IMR-90 (cell line): ENCODE data around the gene UMOD. TPM values are rescaled to one million over a fixed set of nuclear protein-coding genes. Genes with fewer than 3 reads are reported as not detected.

ENCODE experiments used
- ATAC-seq: fragments of 200-7000 bp; cut with Tn5 transposase; 2 replicates; pipeline ENCODE4 v1.9.1; 2020; ENCODE audit warnings: low read depth, mild to moderate bottlenecking, moderate library complexity
- BruUV-seq: library from RNA; stranded (reverse); fragments of 400-500 nt; replicated peaks from 2 replicates; lab custom pipeline; 2021; lab: Mats Ljungman, UMichigan
- CTCF ChIA-PET: fragments of 300-600 bp; formaldehyde crosslinking; extraction: SDS; loops from one replicate; lab custom pipeline; 2021; ENCODE audit warnings: antibody characterized with exemption; lab: Yijun Ruan, JAX
- POLR2A ChIA-PET: fragments of 300-600 bp; sonication (Branson Sonifier 250); formaldehyde crosslinking; loops from one replicate; lab custom pipeline; 2022; ENCODE audit warnings: antibody characterized with exemption; ENCODE audit not compliant: unreplicated experiment; lab: Charles Lee
- DNase-seq: peaks from one replicate; pipeline ENCODE4 v3.0.0; 2013
- H2AFZ ChIP-seq: replicated peaks from 2 replicates; pipeline ENCODE3; 2013; ENCODE audit warnings: low read length, mild to moderate bottlenecking; ENCODE audit not compliant: poor library complexity
- H2AK5ac ChIP-seq: 2 replicates; pipeline ENCODE4 v1.6.1; 2013; ENCODE audit warnings: low read depth, low read length, inconsistent platforms
- H2AK9ac ChIP-seq: replicated peaks from 2 replicates; pipeline ENCODE3; 2013; ENCODE audit warnings: mild to moderate bottlenecking, low read depth, low read length, moderate library complexity; ENCODE audit not compliant: poor library complexity
- H2BK120ac ChIP-seq: 2 replicates; pipeline ENCODE4 v1.6.1; 2013; ENCODE audit warnings: low read depth, low read length, inconsistent platforms
- H2BK15ac ChIP-seq: 3 replicates; pipeline ENCODE4 v1.6.1; 2013; ENCODE audit warnings: low read depth, low read length, inconsistent platforms
- H2BK20ac ChIP-seq: 2 replicates; pipeline ENCODE4 v1.6.1; 2013; ENCODE audit warnings: low read depth, mild to moderate bottlenecking, inconsistent platforms, low read length, moderate library complexity
- H2BK5ac ChIP-seq: 2 replicates; pipeline ENCODE4 v1.6.1; 2013; ENCODE audit warnings: mild to moderate bottlenecking, low read depth, low read length, inconsistent platforms; ENCODE audit not compliant: poor library complexity, severe bottlenecking
- H3K14ac ChIP-seq: replicated peaks from 2 replicates; pipeline ENCODE4 v1.6.1; 2013; ENCODE audit warnings: low read depth, low read length, inconsistent platforms
- H3K18ac ChIP-seq: 2 replicates; pipeline ENCODE4 v1.6.1; 2013; ENCODE audit warnings: low read depth, low read length, control low read depth
- H3K23ac ChIP-seq: 2 replicates; pipeline ENCODE4 v1.6.1; 2013; ENCODE audit warnings: low read depth, low read length, inconsistent platforms
- H3K27ac ChIP-seq: 2 replicates; pipeline ENCODE4 v1.5.1; 2013; ENCODE audit warnings: mild to moderate bottlenecking, control low read depth, low read length; ENCODE audit not compliant: insufficient read depth
- H3K27me3 ChIP-seq: 2 replicates; pipeline ENCODE4 v1.6.1; 2013; ENCODE audit warnings: low read length; ENCODE audit not compliant: control insufficient read depth, insufficient read depth
- H3K36me3 ChIP-seq: 2 replicates; pipeline ENCODE4 v1.6.1; 2013; ENCODE audit warnings: low read length, mixed read lengths; ENCODE audit not compliant: control insufficient read depth, insufficient read depth
- H3K4ac ChIP-seq: 2 replicates; pipeline ENCODE4 v1.6.1; 2013; ENCODE audit warnings: low read depth, low read length, inconsistent platforms
- H3K4me1 ChIP-seq: 2 replicates; pipeline ENCODE4 v1.6.1; 2013; ENCODE audit warnings: low read length, mixed read lengths; ENCODE audit not compliant: control insufficient read depth, insufficient read depth
- H3K4me2 ChIP-seq: 2 replicates; pipeline ENCODE4 v1.6.1; 2013; ENCODE audit warnings: low read depth, mild to moderate bottlenecking, control low read depth, low read length, moderate library complexity
- H3K4me3 ChIP-seq: 2 replicates; pipeline ENCODE4 v1.5.1; 2013; ENCODE audit warnings: low read depth, mild to moderate bottlenecking, control low read depth, low read length, moderate library complexity; ENCODE audit not compliant: insufficient read depth
- H3K56ac ChIP-seq: 2 replicates; pipeline ENCODE4 v1.6.1; 2013; ENCODE audit warnings: low read length, inconsistent platforms; ENCODE audit not compliant: insufficient read depth; ENCODE audit errors: extremely low read depth
- H3K79me1 ChIP-seq, 2 experiments: 2 replicates each; pipeline ENCODE4 v1.6.1; 2013; ENCODE audit warnings: low read length in 2 of 2, inconsistent platforms in 1 of 2, low read depth in 1 of 2
- H3K9ac ChIP-seq: 2 replicates; pipeline ENCODE4 v1.6.1; 2013; ENCODE audit warnings: low read depth, low read length, control low read depth
- H3K9me1 ChIP-seq: 2 replicates; pipeline ENCODE4 v1.6.1; 2013; ENCODE audit warnings: low read length, inconsistent platforms; ENCODE audit not compliant: insufficient read depth
- H3K9me3 ChIP-seq: 2 replicates; pipeline ENCODE4 v1.6.1; 2013; ENCODE audit warnings: low read length; ENCODE audit not compliant: control insufficient read depth, insufficient read depth
- H4K20me1 ChIP-seq: 2 replicates; pipeline ENCODE4 v1.6.1; 2013; ENCODE audit warnings: low read length, inconsistent platforms; ENCODE audit not compliant: insufficient read depth
- H4K5ac ChIP-seq: 2 replicates; pipeline ENCODE4 v1.6.1; 2013; ENCODE audit warnings: mild to moderate bottlenecking, low read depth, low read length, control low read depth
- H4K8ac ChIP-seq, 2 experiments: 2 replicates each; pipeline ENCODE4 v1.6.1; 2013; ENCODE audit warnings: low read depth in 2 of 2, low read length in 2 of 2, control low read depth in 1 of 2, inconsistent platforms in 1 of 2
- H4K91ac ChIP-seq: 2 replicates; pipeline ENCODE4 v1.6.1; 2013; ENCODE audit warnings: low read depth, low read length, inconsistent platforms; ENCODE audit not compliant: insufficient read depth
- BHLHE40 ChIP-seq: fragments of 150-350 bp; IDR thresholded peaks from 2 replicates; pipeline ENCODE4 v1.6.1; 2016; ENCODE audit warnings: mild to moderate bottlenecking, low read depth, low read length
- CEBPB ChIP-seq: IDR thresholded peaks from 2 replicates; pipeline ENCODE4 v1.6.1; 2012; ENCODE audit warnings: low read depth, low read length, improper control_type of control experiment
- CHD1 ChIP-seq: IDR thresholded peaks from 2 replicates; pipeline ENCODE4 v1.6.1; 2012; ENCODE audit warnings: low read depth, low read length, improper control_type of control experiment
- FOS ChIP-seq: fragments of 150-350 bp; IDR thresholded peaks from 2 replicates; pipeline ENCODE4 v1.6.1; 2016; ENCODE audit warnings: low read depth, low read length
- MAFK ChIP-seq: IDR thresholded peaks from 2 replicates; pipeline ENCODE4 v1.6.1; 2012; ENCODE audit warnings: low read depth, low read length, improper control_type of control experiment
- MXI1 ChIP-seq: IDR thresholded peaks from 2 replicates; pipeline ENCODE4 v1.6.1; 2012; ENCODE audit warnings: low read depth, mild to moderate bottlenecking, low read length, moderate library complexity, borderline replicate concordance
- NFE2L2 ChIP-seq: fragments of 150-350 bp; IDR thresholded peaks from 2 replicates; pipeline ENCODE4 v1.6.1; 2016; ENCODE audit warnings: low read depth, mild to moderate bottlenecking, low read length
- POLR2A ChIP-seq: IDR thresholded peaks from 2 replicates; pipeline ENCODE4 v1.6.1; 2012; ENCODE audit warnings: mild to moderate bottlenecking, low read depth, low read length
- RAD21 ChIP-seq: IDR thresholded peaks from 2 replicates; pipeline ENCODE4 v1.6.1; 2012; ENCODE audit warnings: low read length, improper control_type of control experiment
- RCOR1 ChIP-seq: IDR thresholded peaks from 2 replicates; pipeline ENCODE4 v1.6.1; 2012; ENCODE audit warnings: mild to moderate bottlenecking, low read length, improper control_type of control experiment; ENCODE audit not compliant: insufficient replicate concordance
- RFX5 ChIP-seq: IDR thresholded peaks from 2 replicates; pipeline ENCODE4 v1.8.0; 2012; ENCODE audit warnings: low read depth, mild to moderate bottlenecking, low read length, moderate library complexity
- SMC3 ChIP-seq: fragments of 150-350 bp; IDR thresholded peaks from 2 replicates; pipeline ENCODE4 v1.6.1; 2016; ENCODE audit warnings: low read depth, mild to moderate bottlenecking, antibody characterized with exemption, low read length, moderate library complexity
- WGBS, 2 experiments: methylation state at CpG; one replicate each; pipeline versions ENCODE4 v1.1.5 to v1.1.7; 2013; ENCODE audit warnings: missing lambda C conversion rate in 2 of 2; ENCODE audit not compliant: insufficient read length in 1 of 2; ENCODE audit errors: extremely low coverage in 2 of 2; 5-methylcytosine and 5-hydroxymethylcytosine counted together
- dilution Hi-C: fragments of 300-500 bp; cut with HindIII; formaldehyde crosslinking; loops from one replicate; pipeline ENCODE4 v1.14.3; 2018; ENCODE audit warnings: low sequenced_read_pairs; ENCODE audit not compliant: unreplicated experiment
- in situ Hi-C: fragments of 300-500 bp; cut with MboI; formaldehyde crosslinking; loops from 3 replicates; pipeline ENCODE4 v1.14.3; 2019; ENCODE audit warnings: low sequenced_read_pairs, inconsistent platforms, mixed read lengths
- intact Hi-C: fragments of 100-400 bp; cut with micrococcal nuclease; formaldehyde crosslinking; loops from 2 replicates; pipeline ENCODE4 v1.10.0; 2022
- polyA plus RNA-seq, 3 experiments: library from polyadenylated mRNA; depleted of rRNA; stranded (reverse); fragments of >200 nt; gene quantifications; 2 replicates each; pipeline ENCODE4 v1.2.3, GENCODE V29; 2012; ENCODE audit warnings: low replicate concordance in 1 of 3
- total RNA-seq: library from RNA; depleted of rRNA; stranded (reverse); fragments of >200 nt; gene quantifications from 2 replicates; pipeline ENCODE4 v1.2.3, GENCODE V29; 2012
- TF ChIP-seq, protein P1 (sequence below): fragments of 150-350 bp; IDR thresholded peaks from 2 replicates; pipeline ENCODE4 v1.6.1; 2016; ENCODE audit warnings: low read depth, mild to moderate bottlenecking, low read length, moderate library complexity, borderline replicate concordance

UMOD gene
- total and polyA plus RNA-seq, 2 of the 4 experiments (the other 2 are of a cell fraction): not detected

DNA sequence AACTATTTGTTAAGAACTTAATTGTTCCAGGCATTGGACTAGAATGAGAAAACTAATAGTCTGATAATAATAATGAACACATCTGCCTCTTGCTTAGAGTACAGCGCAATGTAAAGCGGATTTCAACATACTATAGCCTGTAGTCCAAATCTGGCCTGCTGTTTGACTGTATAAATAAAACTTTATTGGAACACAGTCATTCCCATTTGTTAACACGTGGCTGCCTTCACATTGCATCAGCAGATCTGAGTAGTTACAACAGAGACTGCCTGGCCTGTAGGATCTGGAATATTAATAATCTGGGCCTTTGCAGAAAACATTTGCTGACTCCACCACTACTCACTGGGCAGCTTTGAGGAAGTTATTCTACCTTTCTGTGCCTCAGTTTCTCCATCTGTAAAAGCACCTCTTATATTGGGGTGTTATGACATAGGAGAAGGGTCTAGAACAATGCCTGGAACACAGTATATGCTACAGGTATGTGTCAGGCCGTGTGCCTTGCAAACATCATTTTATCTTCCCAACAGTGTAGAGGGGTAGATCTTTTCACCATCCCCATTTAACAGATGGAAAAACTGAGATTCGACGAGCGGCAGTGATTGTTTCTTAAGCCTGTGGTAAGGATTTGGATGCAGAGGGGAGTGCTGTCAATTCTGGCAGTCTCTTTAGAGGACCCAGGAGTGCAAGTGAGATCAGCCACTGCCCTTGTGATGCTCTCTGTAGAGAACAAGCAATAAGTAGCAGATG lies 29.9 kb upstream of the UMOD start:
- no peak overlapping the region for H3K4me3 ChIP-seq
- TF ChIP-seq MXI1: no peak
- TF ChIP-seq SMC3: no peak
- no peak for TF ChIP-seq MAFK
- TF ChIP-seq RCOR1: no peak
- no peak for TF ChIP-seq FOS
- no peak for TF ChIP-seq CHD1
- TF ChIP-seq RAD21: no peak
- TF ChIP-seq, protein P1, sequence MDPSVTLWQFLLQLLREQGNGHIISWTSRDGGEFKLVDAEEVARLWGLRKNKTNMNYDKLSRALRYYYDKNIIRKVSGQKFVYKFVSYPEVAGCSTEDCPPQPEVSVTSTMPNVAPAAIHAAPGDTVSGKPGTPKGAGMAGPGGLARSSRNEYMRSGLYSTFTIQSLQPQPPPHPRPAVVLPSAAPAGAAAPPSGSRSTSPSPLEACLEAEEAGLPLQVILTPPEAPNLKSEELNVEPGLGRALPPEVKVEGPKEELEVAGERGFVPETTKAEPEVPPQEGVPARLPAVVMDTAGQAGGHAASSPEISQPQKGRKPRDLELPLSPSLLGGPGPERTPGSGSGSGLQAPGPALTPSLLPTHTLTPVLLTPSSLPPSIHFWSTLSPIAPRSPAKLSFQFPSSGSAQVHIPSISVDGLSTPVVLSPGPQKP: no peak
- no peak for TF ChIP-seq CEBPB
- no peak for TF ChIP-seq NFE2L2
- TF ChIP-seq RFX5: no peak
- no peak for TF ChIP-seq BHLHE40
- TF ChIP-seq POLR2A: no peak
- H3K14ac ChIP-seq: no peak overlapping the region
- H3K79me1 ChIP-seq: no peaks in the 10 kb centered on the region
- H3K9me3 ChIP-seq: no peaks in the 10 kb centered on the region
- H3K36me3 ChIP-seq: no peaks in the 10 kb centered on the region
- H3K56ac ChIP-seq: no peak overlapping the region
- H3K27me3 ChIP-seq: no peaks in the 10 kb centered on the region
- no peak overlapping the region for H3K4me2 ChIP-seq
- ChIA-PET POLR2A (no interaction called here), CTCF (interaction anchor here (0.6 to 6.1 kb wide), 3 partner anchors 11 to 475 kb away, joined by 4 to 76 read pairs (median 4); no protein-coding TSS in a partner anchor)
- H4K20me1 ChIP-seq: no peaks in the 10 kb centered on the region
- no TSS peak for BruUV-seq
- no peak overlapping the region for H2AK5ac ChIP-seq
- no peak for DNase-seq
- no peak overlapping the region for H2BK5ac ChIP-seq
- H3K23ac ChIP-seq: no peak overlapping the region
- ATAC-seq: no peak
- H2BK15ac ChIP-seq: no peak overlapping the region
- no peak overlapping the region for H3K9ac ChIP-seq
- H3K18ac ChIP-seq: no peak overlapping the region
- no peak overlapping the region for H2BK120ac ChIP-seq
- whole genome bisulfite sequencing, 2 experiments: no CpG with 5 or more reads among the region's 7 CpGs
- H4K8ac ChIP-seq: no peak overlapping the region
- dilution Hi-C loops: no loop called here
- no peak overlapping the region for H2AK9ac ChIP-seq
- H2AFZ ChIP-seq: no peak overlapping the region
- no peak overlapping the region for H2BK20ac ChIP-seq
- no peak overlapping the region for H4K91ac ChIP-seq
- H3K9me1 ChIP-seq: no peaks in the 10 kb centered on the region
- H4K5ac ChIP-seq: no peak overlapping the region
- H3K4me1 ChIP-seq: no peaks in the 10 kb centered on the region
- H3K27ac ChIP-seq: no peak overlapping the region
- in situ Hi-C loops: loop anchor here (5.0 to 25.0 kb wide), 2 partner anchors 475 to 770 kb away; no protein-coding TSS in a partner anchor
- H3K4ac ChIP-seq: no peak overlapping the region
- intact Hi-C loops: loop anchor here (10.0 kb wide), 1 partner anchor 798 kb away; no protein-coding TSS in a partner anchor
